HUES48 (cell line): ENCODE results near the gene RPTOR.

Experiments
- H3K27ac ChIP-seq: one replicate; pipeline ENCODE4 v1.7.0; 2013; ENCODE audit warnings: low read depth, low read length, inconsistent platforms
- H3K27me3 ChIP-seq: 2 replicates; pipeline ENCODE4 v1.6.1; 2013; ENCODE audit warnings: mild to moderate bottlenecking, low read length; ENCODE audit not compliant: control insufficient read depth, insufficient read depth
- H3K36me3 ChIP-seq: 2 replicates; pipeline ENCODE4 v1.6.1; 2013; ENCODE audit warnings: low read length; ENCODE audit not compliant: control insufficient read depth, insufficient read depth
- H3K4me1 ChIP-seq: 2 replicates; pipeline ENCODE4 v1.6.1; 2013; ENCODE audit warnings: mild to moderate bottlenecking, low read length; ENCODE audit not compliant: control insufficient read depth, insufficient read depth
- H3K4me3 ChIP-seq: 2 replicates; pipeline ENCODE4 v1.5.1; 2013; ENCODE audit warnings: mild to moderate bottlenecking, low read depth, low read length
- H3K9ac ChIP-seq: 2 replicates; pipeline ENCODE4 v1.6.1; 2013; ENCODE audit warnings: mild to moderate bottlenecking, low read depth, low read length, moderate library complexity
- H3K9me3 ChIP-seq: 2 replicates; pipeline ENCODE4 v1.6.1; 2013; ENCODE audit warnings: low read length; ENCODE audit not compliant: control insufficient read depth, insufficient read depth

RPTOR gene

DNA sequence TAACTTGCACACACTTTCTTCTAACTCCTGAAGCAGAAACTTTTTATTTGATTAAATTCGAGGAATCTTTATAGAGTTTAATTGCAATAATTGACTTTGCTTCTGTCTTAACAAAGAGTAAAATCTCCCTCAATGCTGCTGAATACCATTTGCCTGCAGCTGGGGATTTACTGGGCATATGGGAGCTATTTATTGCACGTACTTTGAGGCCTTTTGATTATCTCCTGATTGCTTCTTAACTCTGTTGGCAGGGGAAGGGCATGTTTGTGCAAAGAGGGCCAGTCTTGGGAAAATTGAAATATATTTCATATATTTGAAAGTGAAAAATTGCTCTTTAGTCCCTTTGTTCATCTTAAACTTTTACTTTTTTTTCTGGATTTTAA lies 290.2 kb downstream of the RPTOR start:
- H3K9ac ChIP-seq: no peak overlapping the region
- no peak overlapping the region for H3K27ac ChIP-seq
- no peaks in the 10 kb centered on the region for H3K9me3 ChIP-seq
- H3K4me1 ChIP-seq: peaks cover 16% of the 10 kb centered on the region
- H3K27me3 ChIP-seq: no peaks in the 10 kb centered on the region
- H3K36me3 ChIP-seq: no peaks in the 10 kb centered on the region; the same call in 1 of the 2 replicates
- no peak overlapping the region for H3K4me3 ChIP-seq

DNA sequence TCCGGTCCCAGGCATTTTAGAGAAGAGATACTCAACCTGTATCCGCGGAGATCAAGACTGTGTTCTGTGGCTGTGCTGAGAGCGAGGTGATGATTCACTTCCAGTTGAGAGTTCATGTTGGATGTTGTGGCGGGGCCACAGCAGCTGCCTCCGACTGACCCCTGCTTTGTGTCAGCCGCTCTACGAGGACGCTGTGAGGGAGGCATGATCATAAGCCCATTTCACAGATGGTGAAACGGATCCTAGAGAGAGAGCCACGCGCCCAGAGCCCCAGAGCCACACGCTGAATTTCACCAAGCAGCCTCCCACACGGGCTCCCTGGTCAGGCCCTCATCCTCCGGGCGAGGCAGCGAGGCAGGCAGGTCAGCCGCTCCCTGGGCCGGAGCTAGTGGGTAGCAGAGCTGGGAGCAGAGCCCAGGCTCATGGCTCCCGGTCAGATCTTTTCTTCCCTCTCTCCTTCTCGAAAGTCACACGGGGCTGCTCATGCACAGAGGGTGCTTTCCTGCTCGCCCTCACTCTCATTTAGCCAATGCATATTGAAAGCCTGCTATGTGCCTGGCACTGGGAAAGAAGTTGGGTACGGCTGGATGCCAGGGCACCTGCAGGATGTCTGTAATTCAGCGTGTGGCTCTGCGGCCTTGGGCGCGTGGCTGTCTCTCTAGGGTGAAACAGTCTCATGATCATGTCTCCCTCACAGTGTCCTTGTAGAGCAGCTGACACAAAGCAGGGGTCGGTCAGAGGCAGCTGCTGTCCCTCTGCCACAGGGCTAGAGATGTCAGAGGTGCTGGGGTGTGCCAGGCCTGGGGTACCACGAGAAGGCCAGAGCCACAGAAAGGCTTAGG lies 291.4 kb downstream of the RPTOR start:
- H3K9me3 ChIP-seq: no peaks in the 10 kb centered on the region
- no peaks in the 10 kb centered on the region for H3K27me3 ChIP-seq
- no peaks in the 10 kb centered on the region; the same call in 1 of the 2 replicates for H3K36me3 ChIP-seq
- no peak overlapping the region for H3K27ac ChIP-seq
- H3K4me3 ChIP-seq: no peak overlapping the region
- peaks cover 16% of the 10 kb centered on the region for H3K4me1 ChIP-seq
- no peak overlapping the region for H3K9ac ChIP-seq

DNA sequence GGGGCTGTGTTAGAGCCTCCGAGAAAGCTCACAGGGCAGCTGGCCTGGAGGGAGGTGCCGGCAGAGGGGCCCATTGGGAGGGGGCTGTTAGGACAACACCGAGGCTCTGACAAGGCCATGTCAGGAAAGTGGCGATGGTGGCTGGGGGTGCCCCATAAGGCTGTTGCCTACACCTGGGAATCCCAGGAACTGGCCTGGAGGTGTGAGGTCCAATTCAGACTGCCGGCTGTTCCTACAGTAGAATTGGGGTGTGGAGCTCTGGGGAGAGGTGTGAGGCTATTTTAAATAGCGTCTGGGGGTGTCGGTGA lies 292.0 kb downstream of the RPTOR start:
- H3K9me3 ChIP-seq: no peaks in the 10 kb centered on the region
- H3K27me3 ChIP-seq: no peaks in the 10 kb centered on the region
- H3K4me3 ChIP-seq: no peak overlapping the region
- peaks cover 16% of the 10 kb centered on the region for H3K4me1 ChIP-seq
- H3K9ac ChIP-seq: no peak overlapping the region
- no peaks in the 10 kb centered on the region; the same call in 1 of the 2 replicates for H3K36me3 ChIP-seq
- H3K27ac ChIP-seq: no peak overlapping the region

DNA sequence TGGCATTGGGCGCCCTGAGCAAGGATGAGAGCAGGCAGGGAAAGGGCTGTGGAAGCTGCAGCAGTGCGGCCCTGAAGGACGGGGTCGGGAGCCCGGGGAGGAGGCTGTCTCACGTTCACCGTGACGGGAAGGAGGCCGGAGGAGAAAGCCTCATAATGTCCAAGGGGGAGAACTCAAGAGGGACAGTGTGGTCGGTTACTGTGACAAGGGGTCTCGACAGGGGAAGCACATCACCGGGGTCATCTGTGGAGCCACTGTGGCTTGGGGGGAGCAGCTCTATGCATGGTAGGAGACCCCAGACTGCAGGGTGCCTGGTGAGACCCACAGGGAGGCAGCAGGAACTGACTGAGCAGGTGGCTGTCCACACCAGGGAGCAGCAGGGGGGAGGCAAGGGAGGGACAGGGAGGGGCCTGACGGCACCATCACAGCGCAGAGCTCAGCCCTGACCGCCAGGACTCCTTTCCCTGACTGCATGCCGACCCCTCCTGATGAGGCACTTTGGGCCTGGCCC lies 292.4 kb downstream of the RPTOR start:
- Histone ChIP-seq H3K27ac (no peak overlapping the region), H3K9ac (no peak overlapping the region), H3K36me3 (no peaks in the 10 kb centered on the region), H3K4me3 (no peak overlapping the region), H3K27me3 (no peaks in the 10 kb centered on the region), H3K4me1 (peaks cover 15% of the 10 kb centered on the region), H3K9me3 (no peaks in the 10 kb centered on the region)

DNA sequence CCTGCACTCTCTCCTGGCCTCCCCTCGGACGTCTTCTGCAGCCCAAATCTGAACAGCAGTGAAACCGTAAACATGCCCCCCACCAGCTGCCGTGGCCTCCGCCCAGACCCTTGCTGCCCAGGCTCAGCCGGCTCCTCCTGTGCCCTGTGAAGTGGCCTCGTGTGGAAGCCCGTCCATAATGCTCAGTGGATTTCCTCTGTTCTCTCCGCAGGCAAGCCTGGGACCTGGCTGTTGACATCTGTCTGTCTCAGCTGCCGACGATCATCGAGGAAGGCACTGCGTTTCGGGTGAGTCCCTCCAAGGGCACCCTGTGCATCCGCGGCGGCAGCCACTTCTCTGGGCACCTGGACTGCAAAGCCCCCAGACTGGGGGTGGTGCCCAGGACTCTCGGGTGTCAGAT lies 293.1 kb downstream of the RPTOR start:
- no peak overlapping the region for H3K4me3 ChIP-seq
- H3K9ac ChIP-seq: no peak overlapping the region
- peaks cover 8% of the 10 kb centered on the region for H3K4me1 ChIP-seq
- H3K27me3 ChIP-seq: no peaks in the 10 kb centered on the region
- no peaks in the 10 kb centered on the region for H3K36me3 ChIP-seq
- no peaks in the 10 kb centered on the region for H3K9me3 ChIP-seq
- no peak overlapping the region for H3K27ac ChIP-seq

DNA sequence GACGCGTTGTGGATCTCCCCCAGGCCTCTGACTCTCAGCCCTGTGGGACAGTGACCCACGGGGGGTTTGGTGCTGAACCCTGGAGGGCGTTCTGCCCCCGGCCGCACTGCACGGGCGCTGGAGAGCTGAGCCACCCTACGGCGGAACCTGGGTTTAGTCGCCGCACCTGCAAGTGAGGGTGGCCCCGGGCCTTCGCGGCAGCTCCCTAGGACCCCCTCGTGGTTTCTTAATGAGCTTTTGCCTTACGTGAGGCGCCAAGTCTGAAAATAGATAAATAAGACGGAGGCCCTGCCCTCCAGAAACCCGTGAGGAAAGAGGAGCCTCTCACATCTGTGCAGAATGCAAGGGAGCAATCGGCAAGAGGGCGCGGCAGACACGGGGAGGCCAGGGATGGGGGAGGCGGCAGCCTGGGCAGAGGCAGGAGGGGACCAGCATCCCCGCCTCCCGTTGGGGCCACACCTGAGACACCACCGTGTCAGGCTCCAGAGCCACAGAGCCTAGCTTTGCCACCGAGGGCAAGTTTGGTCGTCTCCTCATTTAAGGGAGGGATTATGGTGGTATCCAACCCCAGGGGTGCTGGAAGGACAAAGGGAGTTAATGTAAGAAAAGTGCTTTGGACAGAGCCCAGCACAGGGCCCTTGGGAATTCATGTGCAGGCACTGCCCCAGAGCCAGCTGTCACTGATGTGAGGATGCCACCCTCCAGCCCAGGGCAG lies 293.8 kb downstream of the RPTOR start:
- Histone ChIP-seq H3K36me3 (no peaks in the 10 kb centered on the region), H3K27me3 (no peaks in the 10 kb centered on the region), H3K27ac (no peak overlapping the region), H3K4me1 (peaks cover 2% of the 10 kb centered on the region), H3K9ac (no peak overlapping the region), H3K9me3 (no peaks in the 10 kb centered on the region), H3K4me3 (no peak overlapping the region)

DNA sequence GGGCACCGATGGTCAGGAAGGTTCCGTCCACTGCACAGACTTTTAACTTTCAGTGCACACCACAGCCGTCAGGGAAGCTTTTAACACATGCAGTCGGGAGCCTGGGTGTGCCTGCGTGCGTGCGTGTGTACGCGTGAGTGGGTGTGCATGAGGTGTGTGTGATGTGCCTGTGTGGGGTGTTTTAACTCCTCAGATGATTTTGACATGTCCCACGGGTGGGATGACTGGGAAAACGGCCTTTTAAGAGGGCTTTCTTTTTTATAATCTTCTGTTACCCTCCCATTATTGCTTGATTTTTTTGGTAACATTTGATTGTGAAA lies 294.3 kb downstream of the RPTOR start:
- no peaks in the 10 kb centered on the region for H3K36me3 ChIP-seq

DNA sequence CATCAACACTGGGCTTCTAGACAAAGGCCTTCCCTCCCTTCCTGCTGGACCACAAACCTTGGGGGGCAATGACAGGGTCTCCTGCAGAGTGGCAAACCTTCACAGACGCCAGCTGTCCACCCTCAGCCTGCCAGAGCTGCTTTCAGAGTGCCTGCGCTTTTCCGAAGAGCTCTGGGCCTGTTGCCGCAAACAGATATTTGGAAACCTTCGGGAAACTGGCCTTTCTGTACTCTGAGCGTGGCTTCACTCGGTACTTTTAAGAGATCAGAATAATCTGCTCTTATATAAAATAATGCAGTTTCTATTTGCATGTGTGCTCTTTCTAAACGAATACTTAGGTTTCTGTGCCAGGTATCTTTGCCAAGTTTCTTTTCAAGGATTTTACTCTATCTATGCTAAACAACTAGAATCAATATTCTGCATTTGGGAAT lies 294.9 kb downstream of the RPTOR start:
- Histone ChIP-seq H3K4me1 (no peaks in the 10 kb centered on the region), H3K9ac (no peak overlapping the region), H3K36me3 (no peaks in the 10 kb centered on the region), H3K27ac (no peak overlapping the region), H3K27me3 (no peaks in the 10 kb centered on the region), H3K4me3 (no peak overlapping the region), H3K9me3 (no peaks in the 10 kb centered on the region)

More for the DNA sequence above, 294.3 kb downstream of the RPTOR start:
- Histone ChIP-seq H3K27me3 (no peaks in the 10 kb centered on the region), H3K4me1 (no peaks in the 10 kb centered on the region; the same call in 1 of the 2 replicates), H3K9ac (no peak overlapping the region), H3K4me3 (no peak overlapping the region), H3K9me3 (no peaks in the 10 kb centered on the region), H3K27ac (no peak overlapping the region)

DNA sequence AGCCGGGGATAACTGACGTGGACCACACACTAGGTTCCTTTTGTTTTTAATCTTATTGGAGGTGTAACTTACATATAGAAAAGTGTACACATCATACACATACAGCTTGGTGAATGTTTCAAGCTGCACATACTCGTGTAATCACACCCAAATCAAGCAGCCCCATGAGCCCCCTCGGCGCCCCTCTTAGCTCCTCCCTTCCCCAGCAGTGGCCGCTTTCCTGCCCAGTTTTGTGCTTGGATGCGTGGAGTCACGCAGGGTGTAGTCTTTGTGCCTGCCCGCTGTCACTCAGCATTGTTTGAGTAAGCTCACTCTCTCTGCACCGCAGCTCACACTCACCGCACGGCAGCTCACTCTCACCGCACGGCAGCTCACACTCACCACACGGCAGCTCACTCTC lies 295.3 kb downstream of the RPTOR start:
- Histone ChIP-seq H3K27ac (no peak overlapping the region), H3K4me1 (no peaks in the 10 kb centered on the region), H3K9me3 (no peaks in the 10 kb centered on the region), H3K9ac (no peak overlapping the region), H3K27me3 (no peaks in the 10 kb centered on the region), H3K4me3 (no peak overlapping the region), H3K36me3 (no peaks in the 10 kb centered on the region)

DNA sequence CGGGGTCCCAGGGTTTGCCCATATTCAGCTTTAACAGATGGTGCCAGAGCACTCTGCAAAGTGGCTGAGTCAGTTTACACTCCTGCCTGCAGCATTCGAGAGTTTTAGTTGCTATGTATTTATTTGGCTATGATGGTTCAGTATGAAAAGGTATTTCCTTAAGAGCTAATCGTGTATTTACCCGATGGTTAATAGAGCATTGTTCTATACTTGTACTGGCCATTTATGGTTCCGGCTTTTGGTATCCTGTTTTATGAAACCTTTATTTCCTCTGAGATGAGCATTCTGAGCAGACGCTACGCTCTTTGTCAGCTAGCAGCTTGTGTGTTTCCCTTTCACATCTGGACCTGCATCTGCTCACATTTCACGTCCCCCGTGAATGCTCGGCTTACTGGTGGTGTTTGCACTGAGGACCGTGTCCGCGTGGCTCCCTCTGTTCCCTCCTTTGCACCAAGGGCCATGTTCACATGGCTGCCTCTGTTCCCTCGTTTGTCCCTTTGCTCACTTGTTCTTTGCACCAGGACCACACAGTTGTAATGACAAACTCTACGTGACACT lies 297.9 kb downstream of the RPTOR start:
- H3K36me3 ChIP-seq: peaks cover 5% of the 10 kb centered on the region
- H3K9ac ChIP-seq: no peak overlapping the region
- no peak overlapping the region for H3K4me3 ChIP-seq
- no peaks in the 10 kb centered on the region for H3K9me3 ChIP-seq
- H3K27ac ChIP-seq: no peak overlapping the region
- H3K4me1 ChIP-seq: no peaks in the 10 kb centered on the region
- no peaks in the 10 kb centered on the region for H3K27me3 ChIP-seq

DNA sequence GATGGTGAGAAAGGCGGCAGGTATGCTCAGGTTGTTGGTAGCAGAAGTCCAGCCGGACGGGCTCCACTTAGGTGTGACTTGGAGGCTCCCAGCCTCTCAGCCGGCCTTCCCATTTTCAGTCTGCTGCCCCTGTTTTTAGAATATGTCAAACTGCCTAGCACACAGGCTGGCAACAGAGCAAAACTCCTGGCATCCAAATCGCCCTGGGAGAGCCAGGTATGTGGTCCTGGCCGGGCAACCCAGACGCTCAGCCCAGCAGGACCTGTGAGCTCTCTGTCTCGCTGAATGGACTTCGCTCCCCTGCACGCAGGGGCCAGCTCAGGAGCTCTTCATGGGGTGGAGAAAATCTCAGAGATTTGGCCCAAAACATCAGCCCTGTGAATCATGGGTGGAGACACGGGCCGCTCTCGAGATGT lies 299.1 kb downstream of the RPTOR start:
- no peak overlapping the region for H3K27ac ChIP-seq

More for the DNA sequence above, 299.1 kb downstream of the RPTOR start:
- no peaks in the 10 kb centered on the region for H3K9me3 ChIP-seq
- no peak overlapping the region for H3K4me3 ChIP-seq
- H3K36me3 ChIP-seq: peaks cover 5% of the 10 kb centered on the region
- H3K27me3 ChIP-seq: no peaks in the 10 kb centered on the region
- no peaks in the 10 kb centered on the region for H3K4me1 ChIP-seq
- H3K9ac ChIP-seq: no peak overlapping the region
